GM21619 (cell line): ENCODE measurements around the gene KLHL35.
"Not testable (repeated sequence)": the region's sequence is repeated elsewhere in the genome, so short reads cannot be mapped to it uniquely, and the experiment has no call there.

ENCODE experiments used
- ATAC-seq: cut with Tn5 transposase; IDR thresholded peaks from one replicate; pipeline ENCODE4 v1.9.1; 2021; ENCODE audit not compliant: unreplicated experiment

KLHL35 gene

GRCh38 chr11:75394085-75394840, 38.7 kb downstream of the KLHL35 start:
- no peak for ATAC-seq

- ATAC-seq = no peak
These were observed 43.1 kb downstream of the KLHL35 start for GRCh38 chr11:75389925-75390324.

GRCh38 chr11:75389276-75389605, 43.8 kb downstream of the KLHL35 start:
- no peak for ATAC-seq

GRCh38 chr11:75388386-75389275, 44.4 kb downstream of the KLHL35 start:
- ATAC-seq = no peak

GRCh38 chr11:75387736-75388294, 45.2 kb downstream of the KLHL35 start:
- no peak for ATAC-seq

GRCh38 chr11:75386942-75387630, 45.9 kb downstream of the KLHL35 start:
- ATAC-seq = no peak

GRCh38 chr11:75384438-75385080, 48.4 kb downstream of the KLHL35 start:
- no peak for ATAC-seq

- ATAC-seq = no peak
These were observed 49.8 kb downstream of the KLHL35 start for GRCh38 chr11:75383246-75383645.

GRCh38 chr11:75380716-75381420, 52.1 kb downstream of the KLHL35 start:
- ATAC-seq = no peak

- ATAC-seq = no peak
These were observed 52.8 kb downstream of the KLHL35 start for GRCh38 chr11:75380245-75380644.

GRCh38 chr11:75378776-75379175, 54.2 kb downstream of the KLHL35 start:
- ATAC-seq = not testable (repeated sequence)

GRCh38 chr11:75376175-75376574, 56.8 kb downstream of the KLHL35 start:
- no peak for ATAC-seq

- no peak for ATAC-seq
These were observed 57.4 kb downstream of the KLHL35 start for GRCh38 chr11:75375626-75376025.

GRCh38 chr11:75374646-75375045, 58.4 kb downstream of the KLHL35 start:
- ATAC-seq = no peak

GRCh38 chr11:75373201-75373600, 59.8 kb downstream of the KLHL35 start:
- ATAC-seq = no peak
